Measurements from ENCODE around the gene PLAC8L1.

PLAC8L1 gene

DNA sequence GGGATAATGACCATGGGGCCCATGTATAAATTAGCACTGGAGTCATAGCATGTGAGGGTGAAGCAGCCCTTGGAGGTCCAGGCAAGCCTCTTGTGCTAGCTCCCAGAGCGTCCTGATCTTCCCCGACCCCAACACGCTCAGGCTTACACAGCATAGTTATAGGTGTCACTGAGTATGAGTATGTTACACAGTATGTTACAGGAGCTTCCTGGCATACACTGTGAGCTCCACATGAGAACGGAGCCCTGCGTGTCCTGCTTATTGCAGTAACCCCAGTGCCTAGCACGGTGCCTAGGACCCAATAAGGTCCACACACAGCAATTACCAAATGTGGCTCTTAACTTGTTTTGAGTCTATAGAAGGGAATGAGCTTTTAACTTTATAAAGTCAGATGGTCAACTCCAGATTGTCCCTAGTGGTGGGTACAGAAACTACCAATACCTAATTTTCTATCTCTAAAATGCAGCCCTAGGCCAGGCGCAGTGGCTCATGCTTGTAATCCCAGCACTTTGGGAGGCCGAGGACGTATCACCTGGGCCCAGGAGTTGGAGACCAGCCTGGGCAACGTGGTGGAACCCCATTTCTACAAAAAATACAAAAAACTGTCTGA is 64.1 kb downstream of the PLAC8L1 start:
- no peak for FAIRE-seq

DNA sequence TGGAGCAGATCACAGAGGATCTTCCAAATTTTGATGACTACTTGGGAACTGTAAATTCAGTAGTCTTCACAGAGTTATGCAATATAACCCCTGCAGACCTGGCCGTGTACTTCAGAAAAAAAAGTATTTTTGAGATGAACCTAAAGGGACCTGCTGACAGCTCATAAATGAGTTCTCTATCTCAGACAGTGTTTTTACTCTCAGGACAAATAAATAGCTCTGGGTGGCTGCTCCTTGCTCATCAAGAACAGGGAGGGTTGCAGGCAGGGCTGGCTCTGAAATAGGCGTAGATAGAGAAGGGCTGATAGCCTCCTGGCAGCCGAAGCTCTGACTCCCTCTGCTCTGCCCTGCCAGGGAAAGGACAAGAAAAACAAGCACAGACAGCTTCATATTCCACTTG is 64.8 kb downstream of the PLAC8L1 start:
- no peak for FAIRE-seq

DNA sequence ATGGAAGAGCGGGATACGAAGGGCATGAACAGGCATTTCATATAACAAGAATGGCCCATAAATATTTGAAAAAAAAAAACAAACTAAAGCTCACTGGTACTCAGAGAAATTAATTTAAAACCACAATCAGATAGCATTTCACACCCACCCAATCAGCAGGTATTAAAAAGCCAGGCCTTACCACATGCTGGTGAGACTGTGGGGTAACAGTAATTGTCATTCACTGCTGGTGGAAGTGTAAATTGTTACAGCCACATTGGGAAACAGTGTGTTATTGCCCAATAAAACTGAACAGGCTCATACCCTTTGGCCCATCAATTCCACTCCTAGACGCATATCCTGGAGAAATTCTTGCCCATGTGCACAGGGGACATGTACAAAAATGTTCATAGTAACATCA is 66.0 kb downstream of the PLAC8L1 start:
- no peak for FAIRE-seq

DNA sequence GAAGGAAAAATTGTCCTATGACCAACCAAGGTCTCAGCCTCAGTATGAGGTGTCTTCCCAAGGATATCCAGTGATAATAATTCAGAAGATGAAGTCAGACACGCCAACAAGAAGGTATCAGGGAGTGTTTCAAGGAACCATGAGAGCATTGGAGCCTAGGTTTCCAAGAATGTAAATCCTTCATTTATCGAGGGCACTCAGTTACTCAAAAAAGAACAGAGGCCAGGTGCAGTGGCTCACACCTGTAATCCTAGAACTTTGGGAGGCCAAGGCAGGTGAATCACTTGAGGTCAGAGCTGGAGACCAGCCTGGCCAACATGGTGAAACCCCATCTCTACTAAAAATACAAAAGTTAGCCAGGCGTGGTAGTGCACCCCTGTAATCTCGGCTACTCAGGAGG is 70.8 kb downstream of the PLAC8L1 start:
- FAIRE-seq = no peak

Measured in endometrium (tissue), 2 donors.